Endothelial cell (in vitro differentiated cells): ENCODE data around the gene SLC37A2. TPM values are rescaled to one million over a fixed set of nuclear protein-coding genes. Genes with fewer than 3 reads are reported as not detected.

ENCODE experiments used
- DNase-seq: peaks from one replicate; pipeline ENCODE4 v3.0.0; 2021; ENCODE audit warnings: low spot score
- H3K27ac Mint-ChIP-seq: one replicate; pipeline ENCODE4 v1.8.0; 2021; ENCODE audit warnings: mixed read lengths, inconsistent platforms; ENCODE audit not compliant: unreplicated experiment
- H3K27me3 Mint-ChIP-seq: one replicate; pipeline ENCODE4 v1.8.0; 2021; ENCODE audit warnings: mild to moderate bottlenecking, moderate library complexity, mixed read lengths, inconsistent platforms; ENCODE audit not compliant: unreplicated experiment
- H3K36me3 Mint-ChIP-seq: one replicate; pipeline ENCODE4 v1.8.0; 2021; ENCODE audit warnings: mild to moderate bottlenecking, low read depth, mixed read lengths, inconsistent platforms; ENCODE audit not compliant: unreplicated experiment
- H3K4me1 Mint-ChIP-seq: one replicate; pipeline ENCODE4 v1.8.0; 2021; ENCODE audit warnings: mild to moderate bottlenecking, mixed read lengths, inconsistent platforms; ENCODE audit not compliant: unreplicated experiment
- H3K4me3 Mint-ChIP-seq: one replicate; pipeline ENCODE4 v1.8.0; 2021; ENCODE audit warnings: mild to moderate bottlenecking, mixed read lengths, inconsistent platforms; ENCODE audit not compliant: unreplicated experiment
- H3K9me3 Mint-ChIP-seq: one replicate; pipeline ENCODE4 v1.8.0; 2021; ENCODE audit warnings: mixed read lengths, inconsistent platforms; ENCODE audit not compliant: unreplicated experiment
- total RNA-seq: library from RNA; stranded (reverse); fragmentation: NEBNext Ultra II Directional; extraction: Animal tissue kit (Norgen Biotek cat#: 25700); gene quantifications from one replicate; pipeline ENCODE4 v1.2.1, GENCODE V29; 2021; ENCODE audit not compliant: unreplicated experiment
- TF ChIP-seq, protein P1 (sequence below): fragments of 200-600 bp; sonication (generic); IDR thresholded peaks from one replicate; pipeline ENCODE4 v1.5.0; 2021; ENCODE audit warnings: antibody characterized with exemption; ENCODE audit not compliant: unreplicated experiment

The SLC37A2 gene
- total RNA-seq, 1 donor from 2014 or later: 0.49 TPM

DNA sequence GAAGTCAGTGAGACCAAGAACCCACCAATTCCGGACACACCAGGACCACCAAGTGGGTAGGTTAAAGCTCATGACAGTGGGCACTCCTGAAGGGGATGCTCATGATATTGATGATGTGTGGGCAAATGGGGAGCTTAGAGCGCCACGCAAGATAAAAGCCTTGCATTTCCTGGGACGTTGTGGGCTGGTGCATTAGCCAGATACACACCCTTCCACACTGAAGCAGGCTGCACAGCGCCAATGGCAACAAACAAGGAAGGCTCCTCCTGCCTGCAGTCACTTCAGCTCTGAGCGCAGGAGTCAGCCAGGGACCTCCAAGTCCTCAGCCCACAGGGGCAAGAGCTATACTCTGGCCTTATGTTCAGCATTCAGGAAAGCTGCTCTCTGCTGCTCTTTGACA is 27.7 kb downstream of the SLC37A2 start:
- H3K4me1 Mint-ChIP-seq: peaks cover 13% of the 10 kb centered on the region
- H3K9me3 Mint-ChIP-seq: no peaks in the 10 kb centered on the region
- TF ChIP-seq, protein P1, sequence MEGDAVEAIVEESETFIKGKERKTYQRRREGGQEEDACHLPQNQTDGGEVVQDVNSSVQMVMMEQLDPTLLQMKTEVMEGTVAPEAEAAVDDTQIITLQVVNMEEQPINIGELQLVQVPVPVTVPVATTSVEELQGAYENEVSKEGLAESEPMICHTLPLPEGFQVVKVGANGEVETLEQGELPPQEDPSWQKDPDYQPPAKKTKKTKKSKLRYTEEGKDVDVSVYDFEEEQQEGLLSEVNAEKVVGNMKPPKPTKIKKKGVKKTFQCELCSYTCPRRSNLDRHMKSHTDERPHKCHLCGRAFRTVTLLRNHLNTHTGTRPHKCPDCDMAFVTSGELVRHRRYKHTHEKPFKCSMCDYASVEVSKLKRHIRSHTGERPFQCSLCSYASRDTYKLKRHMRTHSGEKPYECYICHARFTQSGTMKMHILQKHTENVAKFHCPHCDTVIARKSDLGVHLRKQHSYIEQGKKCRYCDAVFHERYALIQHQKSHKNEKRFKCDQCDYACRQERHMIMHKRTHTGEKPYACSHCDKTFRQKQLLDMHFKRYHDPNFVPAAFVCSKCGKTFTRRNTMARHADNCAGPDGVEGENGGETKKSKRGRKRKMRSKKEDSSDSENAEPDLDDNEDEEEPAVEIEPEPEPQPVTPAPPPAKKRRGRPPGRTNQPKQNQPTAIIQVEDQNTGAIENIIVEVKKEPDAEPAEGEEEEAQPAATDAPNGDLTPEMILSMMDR: no peak
- no peak overlapping the region for H3K4me3 Mint-ChIP-seq
- DNase-seq: no peak
- no peak overlapping the region for H3K27ac Mint-ChIP-seq
- peaks cover 3% of the 10 kb centered on the region for H3K27me3 Mint-ChIP-seq
- H3K36me3 Mint-ChIP-seq: no peaks in the 10 kb centered on the region

DNA sequence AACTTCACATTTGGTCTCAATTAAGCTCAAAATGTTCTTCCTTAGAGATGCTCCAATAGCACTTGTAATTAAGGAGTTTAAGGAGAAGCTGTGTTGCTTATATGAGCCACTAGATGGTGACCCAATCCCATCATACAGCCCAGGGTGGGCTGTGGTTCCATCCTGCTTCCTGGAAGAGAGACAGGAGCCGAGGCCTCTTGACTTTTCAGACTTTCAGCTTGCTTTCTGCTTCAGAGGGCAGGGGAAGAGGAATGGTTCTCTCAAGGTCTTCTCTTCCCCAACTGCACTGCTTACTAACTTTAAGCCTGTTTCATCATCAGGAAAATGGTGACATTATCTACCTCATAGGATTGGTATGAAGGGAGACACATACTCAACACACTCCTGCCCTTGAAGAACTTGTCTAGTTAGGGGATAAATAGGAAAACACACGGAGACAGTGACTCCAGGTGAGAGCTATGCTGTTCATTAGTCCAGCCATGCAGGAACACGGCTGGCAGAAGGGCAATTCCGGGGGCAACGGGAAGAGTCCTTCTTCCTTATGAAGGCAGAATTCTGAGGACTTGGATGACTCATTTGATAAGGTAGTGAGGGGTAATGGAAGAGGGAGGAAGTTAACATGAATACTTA is 28.3 kb downstream of the SLC37A2 start:
- peak overlapping the region; percentile 15 for H3K27ac Mint-ChIP-seq
- H3K4me1 Mint-ChIP-seq: peaks cover 13% of the 10 kb centered on the region
- no peak overlapping the region for H3K4me3 Mint-ChIP-seq
- DNase-seq: peak; percentile 49
- peaks cover 3% of the 10 kb centered on the region for H3K27me3 Mint-ChIP-seq
- H3K36me3 Mint-ChIP-seq: no peaks in the 10 kb centered on the region
- TF ChIP-seq, protein P1: peak; percentile 76
- no peaks in the 10 kb centered on the region for H3K9me3 Mint-ChIP-seq

DNA sequence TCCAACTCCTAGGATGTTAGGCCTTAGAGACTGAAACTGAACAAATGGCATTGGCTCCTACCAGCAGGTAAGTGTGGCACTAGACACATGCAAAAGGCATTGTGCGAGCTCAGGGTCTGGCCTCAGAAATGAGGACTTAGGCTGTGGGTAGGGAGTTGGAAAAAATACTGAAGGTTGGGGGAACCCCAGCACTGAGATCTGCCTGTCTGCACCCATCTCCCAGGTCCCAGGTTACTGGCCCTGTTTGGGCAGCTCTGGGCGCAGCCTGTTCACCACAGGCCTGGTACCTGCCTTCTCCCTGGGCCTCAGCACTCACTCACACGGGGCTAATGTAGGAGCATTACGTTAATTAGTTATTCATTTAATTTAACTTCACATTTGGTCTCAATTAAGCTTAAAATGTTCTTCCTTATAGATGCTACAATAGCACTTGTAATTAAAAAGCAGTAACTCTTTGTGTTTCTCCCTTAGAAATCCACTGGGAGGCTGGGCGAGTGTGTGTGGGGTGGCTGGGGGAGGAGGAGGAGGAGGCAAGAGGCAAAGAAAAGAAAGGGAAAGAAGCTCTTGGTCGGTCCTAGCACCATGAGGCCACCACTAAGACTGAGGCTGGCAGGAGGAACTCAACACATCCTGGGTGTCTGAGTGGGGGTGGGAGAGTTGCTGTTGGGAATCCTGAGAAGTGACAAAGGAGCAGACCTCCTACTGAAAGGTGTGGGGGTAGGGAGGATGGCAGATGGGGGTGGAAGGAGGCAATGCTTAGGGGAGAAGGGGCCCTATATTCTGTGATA is 29.0 kb downstream of the SLC37A2 start:
- no peak for DNase-seq
- TF ChIP-seq, protein P1: no peak
- Mint-ChIP-seq H3K4me1 (peaks cover 13% of the 10 kb centered on the region), H3K9me3 (no peaks in the 10 kb centered on the region), H3K27ac (no peak overlapping the region), H3K36me3 (no peaks in the 10 kb centered on the region), H3K4me3 (no peak overlapping the region), H3K27me3 (peaks cover 3% of the 10 kb centered on the region)

DNA sequence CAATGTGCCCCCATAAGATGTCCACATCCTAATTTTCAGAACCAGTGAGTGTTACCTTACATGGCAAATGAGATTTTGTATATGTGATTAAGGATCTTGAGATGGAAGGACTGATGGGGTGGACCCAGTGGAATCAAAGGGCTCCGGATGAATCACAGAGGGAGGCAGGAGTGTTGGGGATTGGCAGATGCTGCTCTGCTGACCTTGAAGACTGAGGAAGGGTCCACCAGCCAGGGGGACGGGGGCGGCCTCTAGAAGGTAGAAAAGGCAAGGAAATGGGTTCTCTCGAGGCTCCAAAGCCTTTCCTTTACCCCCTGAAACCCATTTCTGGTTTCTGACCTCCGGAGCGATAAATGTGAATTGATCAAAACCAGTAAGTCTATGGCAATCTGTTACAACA is 29.6 kb downstream of the SLC37A2 start:
- Mint-ChIP-seq H3K4me1 (peaks cover 13% of the 10 kb centered on the region), H3K27me3 (no peaks in the 10 kb centered on the region), H3K9me3 (no peaks in the 10 kb centered on the region), H3K4me3 (no peak overlapping the region), H3K27ac (no peak overlapping the region), H3K36me3 (no peaks in the 10 kb centered on the region)
- TF ChIP-seq, protein P1: no peak
- no peak for DNase-seq

DNA sequence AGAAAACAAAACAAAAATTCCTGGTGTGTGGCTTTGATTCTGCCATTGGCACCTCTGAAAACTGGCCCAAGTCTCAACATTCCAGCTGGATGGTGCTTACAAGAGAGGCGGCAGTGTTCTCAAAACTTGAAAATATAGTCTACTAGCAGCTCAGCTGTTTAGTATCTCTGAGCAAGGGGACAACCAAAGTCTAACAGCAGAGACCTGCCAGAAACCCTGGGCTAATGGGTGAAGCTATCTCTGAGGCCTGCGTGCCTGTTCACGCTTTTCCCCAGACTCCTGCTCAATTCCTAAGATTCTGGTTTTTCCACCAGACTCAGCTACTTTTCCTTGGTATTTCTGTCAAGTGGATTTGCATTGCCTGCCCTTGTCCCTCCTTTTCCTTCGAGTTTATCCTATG is 30.4 kb downstream of the SLC37A2 start:
- Mint-ChIP-seq H3K27me3 (no peaks in the 10 kb centered on the region), H3K27ac (no peak overlapping the region), H3K36me3 (no peaks in the 10 kb centered on the region), H3K9me3 (no peaks in the 10 kb centered on the region), H3K4me3 (no peak overlapping the region), H3K4me1 (peaks cover 13% of the 10 kb centered on the region)
- DNase-seq: no peak
- TF ChIP-seq, protein P1: no peak
